Liver (tissue), 9 donors: Measurements from ENCODE around the gene PDGFC. TPM values are rescaled to one million over a fixed set of nuclear protein-coding genes. Genes with fewer than 3 reads are reported as not detected.

Source experiments
- DNase-seq: peaks from one replicate; pipeline ENCODE4 v3.0.0-alpha.2; 2017; ENCODE audit warnings: low spot score
- H3K27ac ChIP-seq, 2 donors: one replicate each; pipeline ENCODE4 v1.7.0; 2013; ENCODE audit warnings: inconsistent platforms in 2 of 2, low read length in 2 of 2, control low read depth in 1 of 2, low read depth in 1 of 2, mild to moderate bottlenecking in 1 of 2
- H3K27me3 ChIP-seq, 4 donors: one replicate each; pipeline versions ENCODE4 v1.6.1 to v1.7.0; 2013; ENCODE audit warnings: low read length in 3 of 4, inconsistent platforms in 1 of 4, mild to moderate bottlenecking in 1 of 4, moderate library complexity in 1 of 4; ENCODE audit not compliant: control insufficient read depth in 4 of 4, insufficient read depth in 4 of 4
- H3K36me3 ChIP-seq, 4 donors: one replicate each; pipeline versions ENCODE4 v1.6.1 to v1.7.0; 2013; ENCODE audit warnings: low read length in 3 of 4, mild to moderate bottlenecking in 3 of 4, low read depth in 1 of 4, moderate library complexity in 1 of 4; ENCODE audit not compliant: control insufficient read depth in 4 of 4, insufficient read depth in 3 of 4
- H3K4me1 ChIP-seq, 4 donors: one replicate each; pipeline versions ENCODE4 v1.6.1 to v1.7.0; 2013; ENCODE audit warnings: low read length in 3 of 4, mild to moderate bottlenecking in 3 of 4, moderate library complexity in 1 of 4; ENCODE audit not compliant: control insufficient read depth in 4 of 4, insufficient read depth in 4 of 4
- H3K4me3 ChIP-seq, 3 donors: one replicate each; pipeline versions ENCODE4 v1.6.1 to v1.7.0; 2013; ENCODE audit warnings: low read length in 3 of 3, control low read depth in 1 of 3, low read depth in 1 of 3, mild to moderate bottlenecking in 1 of 3
- H3K9ac ChIP-seq, 2 donors: one replicate each; pipeline ENCODE4 v1.7.0; 2013; ENCODE audit warnings: low read length in 2 of 2, mild to moderate bottlenecking in 2 of 2, moderate library complexity in 2 of 2, control low read depth in 1 of 2, low read depth in 1 of 2
- H3K9me3 ChIP-seq, 4 donors: one replicate each; pipeline versions ENCODE4 v1.6.1 to v1.7.0; 2013; ENCODE audit warnings: low read length in 3 of 4; ENCODE audit not compliant: control insufficient read depth in 4 of 4
- ATF3 ChIP-seq: IDR thresholded peaks from 2 replicates; pipeline ENCODE4 v1.6.1; 2016; ENCODE audit warnings: antibody characterized with exemption
- CTCF ChIP-seq: fragments of 150-350 bp; IDR thresholded peaks from 2 replicates; pipeline ENCODE4 v1.5.1; 2017; ENCODE audit warnings: improper control_type of control experiment, low read depth, low read length; ENCODE audit not compliant: missing input control
- EGR1 ChIP-seq, 2 donors: IDR thresholded peaks; 2 replicates each; pipeline ENCODE4 v1.6.1; 2016 to 2018; ENCODE audit warnings: antibody characterized with exemption in 2 of 2, low read depth in 2 of 2
- FOXA1 ChIP-seq: IDR thresholded peaks from 2 replicates; pipeline ENCODE4 v1.6.1; 2016; ENCODE audit warnings: antibody characterized with exemption
- FOXA2 ChIP-seq: IDR thresholded peaks from 2 replicates; pipeline ENCODE4 v1.6.1; 2016; ENCODE audit warnings: antibody characterized with exemption
- GABPA ChIP-seq, 2 donors: IDR thresholded peaks in 1 of 2; conservative IDR thresholded peaks in 1 of 2; 2 replicates each; pipeline ENCODE4 v1.6.1; 2016; ENCODE audit warnings: antibody characterized with exemption in 2 of 2, mild to moderate bottlenecking in 1 of 2, moderate library complexity in 1 of 2
- HNF4A ChIP-seq, 2 donors: conservative IDR thresholded peaks; 2 replicates each; pipeline ENCODE4 v1.6.1; 2016; ENCODE audit warnings: antibody characterized with exemption in 2 of 2, mild to moderate bottlenecking in 2 of 2
- HNF4G ChIP-seq: IDR thresholded peaks from 2 replicates; pipeline ENCODE4 v1.6.1; 2016; ENCODE audit warnings: antibody characterized with exemption
- JUND ChIP-seq, 2 donors: IDR thresholded peaks; 2 replicates each; pipeline ENCODE4 v1.6.1; 2016; ENCODE audit warnings: antibody characterized with exemption in 2 of 2
- MAX ChIP-seq: IDR thresholded peaks from 2 replicates; pipeline ENCODE4 v1.6.1; 2016; ENCODE audit warnings: antibody characterized with exemption
- NR2F2 ChIP-seq: IDR thresholded peaks from 2 replicates; pipeline ENCODE4 v1.6.1; 2016; ENCODE audit warnings: antibody characterized with exemption
- RAD21 ChIP-seq, 2 donors: IDR thresholded peaks; 2 replicates each; pipeline ENCODE4 v1.6.1; 2016; ENCODE audit warnings: antibody characterized with exemption in 2 of 2, mild to moderate bottlenecking in 2 of 2
- REST ChIP-seq: IDR thresholded peaks from 2 replicates; pipeline ENCODE4 v1.6.1; 2016; ENCODE audit warnings: antibody characterized with exemption, mild to moderate bottlenecking
- RXRA ChIP-seq, 2 donors: IDR thresholded peaks; 2 replicates each; pipeline ENCODE4 v1.6.1; 2017 to 2018; ENCODE audit warnings: antibody characterized with exemption in 2 of 2, mild to moderate bottlenecking in 1 of 2
- SP1 ChIP-seq: IDR thresholded peaks from 2 replicates; pipeline ENCODE4 v1.6.1; 2018; ENCODE audit warnings: antibody characterized with exemption, mild to moderate bottlenecking
- TAF1 ChIP-seq: conservative IDR thresholded peaks from 2 replicates; pipeline ENCODE4 v1.6.1; 2016; ENCODE audit warnings: antibody characterized with exemption, mild to moderate bottlenecking
- YY1 ChIP-seq: IDR thresholded peaks from 2 replicates; pipeline ENCODE4 v1.6.1; 2016; ENCODE audit warnings: antibody characterized with exemption, mild to moderate bottlenecking
- ZBTB33 ChIP-seq: IDR thresholded peaks from 2 replicates; pipeline ENCODE4 v1.6.1; 2016; ENCODE audit warnings: antibody characterized with exemption
- WGBS: extraction: QIAGEN DNeasy Blood & Tissue Kit; methylation state at CpG from one replicate; pipeline ENCODE4 v1.1.7; 2013; 5-methylcytosine and 5-hydroxymethylcytosine counted together
- polyA plus RNA-seq, 2 donors: library from polyadenylated mRNA; stranded (reverse) in 1 of 2; unstranded in 1 of 2; fragments of 200-250 nt in 1 of 2; fragments of >200 nt in 1 of 2; fragmentation: Nextera tagmentation in 1 of 2; extraction: Ambion mirVana in 1 of 2; gene quantifications; one replicate each; pipeline versions ENCODE4 v1.2.1 to v1.2.3, GENCODE V29; 2013 to 2015
- total RNA-seq, 2 donors: library from RNA; depleted of rRNA; stranded (reverse); fragments of >200 nt; gene quantifications; one replicate each; pipeline ENCODE4 v1.2.3, GENCODE V29; 2014
- donor health status: healthy.
- donor health status: healthy.
- donor health status: healthy.
- donor health status: healthy.
- donor health status: healthy.

PDGFC gene
- total and polyA plus RNA-seq, 4 donors, result 5.8 to 25.7 (median 9.7) TPM

GRCh38 chr4:156998500-156999174 is 27.0 kb upstream of the PDGFC start:
- H3K9me3 ChIP-seq, result peaks cover 0 to 7% (median 1%) of the 10 kb centered on the region in 4 donors
- H3K27ac ChIP-seq, result no peak overlapping the region

More at GRCh38 chr4:156998500-156999174, 27.0 kb upstream of the PDGFC start:
- Histone ChIP-seq H3K36me3 (no peaks in the 10 kb centered on the region), H3K4me3 (no peak overlapping the region), H3K27me3 (no peaks in the 10 kb centered on the region), H3K4me1 (peaks cover 0 to 6% (median 3%) of the 10 kb centered on the region in 4 donors), H3K9ac (no peak overlapping the region)
- TF ChIP-seq EGR1 (IDR thresholded peaks at IDR 0.05; ENCODE audit: low read depth in 2 of 2) (no peak), ATF3 (no peak), YY1 (no peak), TAF1 (no peak), NR2F2 (no peak), CTCF (no peak), HNF4G (no peak), GABPA (IDR thresholded peaks at IDR 0.05 in 1 of 2, conservative IDR thresholded peaks at IDR 0.05 in 1 of 2) (no peak), RXRA (IDR thresholded peaks at IDR 0.05) (no peak), ZBTB33 (no peak), HNF4A (conservative IDR thresholded peaks at IDR 0.05) (no peak), SP1 (no peak), FOXA1 (no peak), MAX (no peak), JUND (IDR thresholded peaks at IDR 0.05) (no peak), RAD21 (IDR thresholded peaks at IDR 0.05) (no peak), FOXA2 (no peak), REST (no peak)
- 82% methylated on average over 1 of the region's 1 CpG for WGBS
- DNase-seq, result no peak
